Subcutaneous adipose tissue (tissue), 4 donors: ENCODE measurements around the gene TMPRSS4. TPM values are rescaled to one million over a fixed set of nuclear protein-coding genes. Genes with fewer than 3 reads are reported as not detected.

Experiments
- CTCF ChIP-seq: fragments of 450-650 bp; IDR thresholded peaks from one replicate; pipeline ENCODE4 v1.5.1; 2016; ENCODE audit warnings: low read depth, mild to moderate bottlenecking, control low read depth, antibody characterized with exemption, moderate library complexity
- total RNA-seq, 4 donors: library from RNA; depleted of rRNA; stranded (reverse); fragments of >200 nt; gene quantifications; one replicate each; pipeline ENCODE4 v1.1.0, GENCODE V29; 2016

TMPRSS4 gene
- total RNA-seq, 4 donors from 2014 or later = 1.1 TPM; not detected in 3

GRCh38 chr11:118084247-118084646 is 7.4 kb downstream of the TMPRSS4 start:
- TF ChIP-seq CTCF = no peak

- TF ChIP-seq CTCF = no peak
These were observed 7.8 kb downstream of the TMPRSS4 start for GRCh38 chr11:118084656-118085055.

GRCh38 chr11:118086913-118087768 is 10.3 kb downstream of the TMPRSS4 start, which contains the start of gene SMIM35:
Gene SMIM35, minus strand, starts transcription at chr11:118086963. Its CDS starts 206 bp downstream, at chr11:118086757.
- no peak for TF ChIP-seq CTCF

GRCh38 chr11:118087931-118088330 is 11.1 kb downstream of the TMPRSS4 start:
- no peak for TF ChIP-seq CTCF

- no peak for TF ChIP-seq CTCF
These were observed 11.7 kb downstream of the TMPRSS4 start for GRCh38 chr11:118088531-118088930.

GRCh38 chr11:118090545-118091162 is 13.8 kb downstream of the TMPRSS4 start:
- no peak for TF ChIP-seq CTCF

GRCh38 chr11:118091690-118092089 is 14.8 kb downstream of the TMPRSS4 start:
- TF ChIP-seq CTCF = no peak
